ENCODE data around the gene TIMM13.

DNA sequence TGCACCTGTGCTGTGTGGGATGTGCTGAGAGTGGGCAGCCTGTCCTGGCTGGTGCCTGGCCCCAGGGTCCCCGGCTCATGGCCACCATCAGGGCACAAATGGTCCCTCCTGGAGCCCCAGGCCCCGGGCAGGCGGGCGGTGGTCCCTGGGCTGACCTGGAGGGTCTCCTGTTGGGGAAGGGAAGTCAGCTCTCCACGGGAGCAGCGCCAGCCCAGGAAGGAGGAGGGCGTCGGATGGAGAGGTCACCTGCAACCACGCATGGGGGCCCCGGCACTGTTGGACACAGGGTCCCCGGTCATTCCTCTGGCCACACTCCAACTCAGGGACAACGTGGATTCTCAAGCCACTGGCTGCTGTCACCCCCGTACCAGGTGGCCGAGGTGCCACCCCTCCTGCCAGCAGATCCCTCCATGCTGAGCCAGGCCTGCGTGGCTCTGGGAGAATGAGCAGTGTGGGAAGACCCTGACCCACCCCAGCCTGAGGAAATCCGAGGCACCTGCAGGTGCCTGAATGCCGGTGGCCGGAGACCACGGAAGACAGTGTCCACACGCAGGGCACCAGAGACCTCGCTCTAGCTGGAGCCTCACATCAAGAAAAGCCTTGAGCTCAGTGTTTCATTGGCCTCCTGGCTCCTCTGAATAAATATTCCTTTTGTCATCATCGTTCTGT is 15.9 kb upstream of the TIMM13 start:
- TF ChIP-seq, protein P1, sequence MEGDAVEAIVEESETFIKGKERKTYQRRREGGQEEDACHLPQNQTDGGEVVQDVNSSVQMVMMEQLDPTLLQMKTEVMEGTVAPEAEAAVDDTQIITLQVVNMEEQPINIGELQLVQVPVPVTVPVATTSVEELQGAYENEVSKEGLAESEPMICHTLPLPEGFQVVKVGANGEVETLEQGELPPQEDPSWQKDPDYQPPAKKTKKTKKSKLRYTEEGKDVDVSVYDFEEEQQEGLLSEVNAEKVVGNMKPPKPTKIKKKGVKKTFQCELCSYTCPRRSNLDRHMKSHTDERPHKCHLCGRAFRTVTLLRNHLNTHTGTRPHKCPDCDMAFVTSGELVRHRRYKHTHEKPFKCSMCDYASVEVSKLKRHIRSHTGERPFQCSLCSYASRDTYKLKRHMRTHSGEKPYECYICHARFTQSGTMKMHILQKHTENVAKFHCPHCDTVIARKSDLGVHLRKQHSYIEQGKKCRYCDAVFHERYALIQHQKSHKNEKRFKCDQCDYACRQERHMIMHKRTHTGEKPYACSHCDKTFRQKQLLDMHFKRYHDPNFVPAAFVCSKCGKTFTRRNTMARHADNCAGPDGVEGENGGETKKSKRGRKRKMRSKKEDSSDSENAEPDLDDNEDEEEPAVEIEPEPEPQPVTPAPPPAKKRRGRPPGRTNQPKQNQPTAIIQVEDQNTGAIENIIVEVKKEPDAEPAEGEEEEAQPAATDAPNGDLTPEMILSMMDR (IDR thresholded peaks at IDR 0.05; ENCODE audit: insufficient read depth, low read length, poor library complexity, severe bottlenecking): no peak
- no peak for TF ChIP-seq EZH2phosphoT487 (conservative IDR thresholded peaks at IDR 0.05; ENCODE audit: low read length)

All from SU-DHL-6 (cell line).